Measurements from ENCODE around the gene CCDC102B.

Gene CCDC102B

GRCh38 chr18:68922392-68922791 lies 124.5 kb downstream of the CCDC102B start:
- Histone ChIP-seq H4K12ac (ENCODE audit: low read depth, low read length) (no peak overlapping the region), H3K79me1 (ENCODE audit: low read length) (no peaks in the 10 kb centered on the region), H2AK5ac (ENCODE audit: low read length) (no peak overlapping the region), H3K4me1 (ENCODE audit: control insufficient read depth in 1 of 2, insufficient read depth in 2 of 2, low read length in 2 of 2) (no peaks in the 10 kb centered on the region), H3K14ac (ENCODE audit: low read length) (no peak overlapping the region), H4K8ac (ENCODE audit: low read depth, low read length) (no peak overlapping the region), H3K9me3 (ENCODE audit: insufficient read depth, low read depth, low read length) (no peaks in the 10 kb centered on the region), H2BK120ac (ENCODE audit: insufficient read depth, low read length, poor library complexity) (no peak overlapping the region), H3K79me2 (ENCODE audit: control insufficient read depth, insufficient read depth, low read length, poor library complexity) (no peaks in the 10 kb centered on the region), H2BK5ac (ENCODE audit: low read depth, low read length, poor library complexity) (no peak overlapping the region), H3K9ac (ENCODE audit: low read length) (no peak overlapping the region), H3K18ac (ENCODE audit: low read length) (no peak overlapping the region), H3K4me2 (ENCODE audit: low read length) (no peak overlapping the region), H3K27me3 (ENCODE audit: insufficient read depth, low read length) (no peaks in the 10 kb centered on the region), H3K4ac (ENCODE audit: low read depth, low read length) (no peak overlapping the region), H3K27ac (ENCODE audit: low read depth, low read length) (no peak overlapping the region), H3K36me3 (ENCODE audit: control insufficient read depth in 1 of 2, insufficient read depth in 2 of 2, low read length in 2 of 2) (no peaks in the 10 kb centered on the region), H3K4me3 (ENCODE audit: low read depth, low read length) (no peak overlapping the region), H2AFZ (ENCODE audit: insufficient read depth, low read length, poor library complexity) (no peak overlapping the region), H4K91ac (ENCODE audit: low read depth, low read length) (no peak overlapping the region), H3K23ac (ENCODE audit: low read length) (no peak overlapping the region), H2BK12ac (ENCODE audit: low read length) (no peak overlapping the region)
- no CpG with 5 or more reads among the region's 3 CpGs for WGBS (ENCODE audit: extremely low coverage, insufficient coverage, insufficient read length)
- no peak for DNase-seq

DNA sequence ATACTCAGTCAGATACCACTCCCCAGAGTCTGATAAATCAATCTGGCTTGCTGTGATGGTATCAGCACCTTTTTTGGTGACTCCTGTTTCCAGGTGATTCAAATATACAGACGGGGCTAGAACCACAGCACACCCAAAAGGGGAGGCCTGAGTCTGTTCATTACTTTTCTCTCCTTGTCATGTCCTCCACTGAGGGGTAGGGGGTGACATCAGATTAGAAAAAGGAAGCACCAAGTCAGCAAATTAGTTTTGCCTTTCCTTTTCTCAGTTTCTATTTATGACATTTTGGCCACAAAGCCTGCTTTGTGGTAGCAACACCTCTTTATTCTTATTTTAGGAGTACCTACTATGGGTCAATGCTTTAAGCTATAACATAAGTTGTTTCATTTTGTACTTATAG lies 127.4 kb downstream of the CCDC102B start:
- no peak overlapping the region for H3K9ac ChIP-seq (ENCODE audit: low read length)

GRCh38 chr18:68928762-68929675 lies 131.1 kb downstream of the CCDC102B start:
- H3K18ac ChIP-seq (ENCODE audit: low read length): no peak overlapping the region
- no peaks in the 10 kb centered on the region for H3K9me3 ChIP-seq (ENCODE audit: insufficient read depth, low read depth, low read length)
- H2AFZ ChIP-seq (ENCODE audit: insufficient read depth, low read length, poor library complexity): no peak overlapping the region
- no peak overlapping the region for H3K14ac ChIP-seq (ENCODE audit: low read length)
- H3K27me3 ChIP-seq (ENCODE audit: insufficient read depth, low read length): no peaks in the 10 kb centered on the region
- WGBS (ENCODE audit: extremely low coverage, insufficient coverage, insufficient read length): no CpG with 5 or more reads among the region's 6 CpGs
- H3K9ac ChIP-seq (ENCODE audit: low read length): no peak overlapping the region
- no peak overlapping the region for H4K8ac ChIP-seq (ENCODE audit: low read depth, low read length)
- H3K4me2 ChIP-seq (ENCODE audit: low read length): no peak overlapping the region
- DNase-seq: no peak
- no peak overlapping the region for H4K91ac ChIP-seq (ENCODE audit: low read depth, low read length)
- H3K79me2 ChIP-seq (ENCODE audit: control insufficient read depth, insufficient read depth, low read length, poor library complexity): no peaks in the 10 kb centered on the region
- no peaks in the 10 kb centered on the region for H3K36me3 ChIP-seq (ENCODE audit: control insufficient read depth in 1 of 2, insufficient read depth in 2 of 2, low read length in 2 of 2)
- H3K23ac ChIP-seq (ENCODE audit: low read length): no peak overlapping the region
- H2BK120ac ChIP-seq (ENCODE audit: insufficient read depth, low read length, poor library complexity): no peak overlapping the region
- H3K4me1 ChIP-seq (ENCODE audit: control insufficient read depth in 1 of 2, insufficient read depth in 2 of 2, low read length in 2 of 2): no peaks in the 10 kb centered on the region
- no peak overlapping the region for H2BK12ac ChIP-seq (ENCODE audit: low read length)
- no peaks in the 10 kb centered on the region for H3K79me1 ChIP-seq (ENCODE audit: low read length)
- H3K27ac ChIP-seq (ENCODE audit: low read depth, low read length): no peak overlapping the region
- no peak overlapping the region for H2BK5ac ChIP-seq (ENCODE audit: low read depth, low read length, poor library complexity)
- H2AK5ac ChIP-seq (ENCODE audit: low read length): no peak overlapping the region
- H3K4me3 ChIP-seq (ENCODE audit: low read depth, low read length): no peak overlapping the region
- H3K4ac ChIP-seq (ENCODE audit: low read depth, low read length): no peak overlapping the region
- H4K12ac ChIP-seq (ENCODE audit: low read depth, low read length): no peak overlapping the region

More for the DNA sequence above, 127.4 kb downstream of the CCDC102B start:
- Histone ChIP-seq H3K27me3 (ENCODE audit: insufficient read depth, low read length) (no peaks in the 10 kb centered on the region), H2BK120ac (ENCODE audit: insufficient read depth, low read length, poor library complexity) (no peak overlapping the region), H3K18ac (ENCODE audit: low read length) (no peak overlapping the region), H3K4me3 (ENCODE audit: low read depth, low read length) (no peak overlapping the region), H3K4me1 (ENCODE audit: control insufficient read depth in 1 of 2, insufficient read depth in 2 of 2, low read length in 2 of 2) (no peaks in the 10 kb centered on the region), H4K91ac (ENCODE audit: low read depth, low read length) (no peak overlapping the region), H4K12ac (ENCODE audit: low read depth, low read length) (no peak overlapping the region), H3K79me2 (ENCODE audit: control insufficient read depth, insufficient read depth, low read length, poor library complexity) (no peaks in the 10 kb centered on the region), H2BK5ac (ENCODE audit: low read depth, low read length, poor library complexity) (no peak overlapping the region), H3K4ac (ENCODE audit: low read depth, low read length) (no peak overlapping the region), H2AK5ac (ENCODE audit: low read length) (no peak overlapping the region), H3K27ac (ENCODE audit: low read depth, low read length) (no peak overlapping the region), H2AFZ (ENCODE audit: insufficient read depth, low read length, poor library complexity) (no peak overlapping the region), H3K79me1 (ENCODE audit: low read length) (no peaks in the 10 kb centered on the region), H3K9me3 (ENCODE audit: insufficient read depth, low read depth, low read length) (no peaks in the 10 kb centered on the region), H2BK12ac (ENCODE audit: low read length) (no peak overlapping the region), H3K36me3 (ENCODE audit: control insufficient read depth in 1 of 2, insufficient read depth in 2 of 2, low read length in 2 of 2) (no peaks in the 10 kb centered on the region), H3K23ac (ENCODE audit: low read length) (no peak overlapping the region), H3K4me2 (ENCODE audit: low read length) (no peak overlapping the region), H4K8ac (ENCODE audit: low read depth, low read length) (no peak overlapping the region), H3K14ac (ENCODE audit: low read length) (no peak overlapping the region)
- no CpG with 5 or more reads among the region's 1 CpG for WGBS (ENCODE audit: extremely low coverage, insufficient coverage, insufficient read length)
- no peak for DNase-seq

GRCh38 chr18:68935686-68936085 lies 137.8 kb downstream of the CCDC102B start:
- Histone ChIP-seq H4K8ac (ENCODE audit: low read depth, low read length) (no peak overlapping the region), H2AK5ac (ENCODE audit: low read length) (no peak overlapping the region), H3K23ac (ENCODE audit: low read length) (no peak overlapping the region)

More at GRCh38 chr18:68935686-68936085, 137.8 kb downstream of the CCDC102B start:
- Histone ChIP-seq H3K18ac (ENCODE audit: low read length) (no peak overlapping the region), H3K14ac (ENCODE audit: low read length) (no peak overlapping the region), H2BK5ac (ENCODE audit: low read depth, low read length, poor library complexity) (no peak overlapping the region), H4K91ac (ENCODE audit: low read depth, low read length) (no peak overlapping the region), H3K79me2 (ENCODE audit: control insufficient read depth, insufficient read depth, low read length, poor library complexity) (no peaks in the 10 kb centered on the region), H3K9ac (ENCODE audit: low read length) (no peak overlapping the region), H3K36me3 (ENCODE audit: control insufficient read depth in 1 of 2, insufficient read depth in 2 of 2, low read length in 2 of 2) (no peaks in the 10 kb centered on the region), H2AFZ (ENCODE audit: insufficient read depth, low read length, poor library complexity) (no peak overlapping the region), H2BK120ac (ENCODE audit: insufficient read depth, low read length, poor library complexity) (no peak overlapping the region), H4K12ac (ENCODE audit: low read depth, low read length) (no peak overlapping the region), H3K4me3 (ENCODE audit: low read depth, low read length) (no peak overlapping the region), H3K4me2 (ENCODE audit: low read length) (no peak overlapping the region), H3K27me3 (ENCODE audit: insufficient read depth, low read length) (no peaks in the 10 kb centered on the region), H2BK12ac (ENCODE audit: low read length) (no peak overlapping the region), H3K9me3 (ENCODE audit: insufficient read depth, low read depth, low read length) (no peaks in the 10 kb centered on the region), H3K27ac (ENCODE audit: low read depth, low read length) (no peak overlapping the region), H3K4me1 (ENCODE audit: control insufficient read depth in 1 of 2, insufficient read depth in 2 of 2, low read length in 2 of 2) (no peaks in the 10 kb centered on the region), H3K79me1 (ENCODE audit: low read length) (no peaks in the 10 kb centered on the region), H3K4ac (ENCODE audit: low read depth, low read length) (no peak overlapping the region)
- no peak for DNase-seq

Measured in trophoblast cell (in vitro differentiated cells and primary cell).